IMR-90 (cell line): ENCODE measurements around the gene FBXO5. TPM values are rescaled to one million over a fixed set of nuclear protein-coding genes. Genes with fewer than 3 reads are reported as not detected.

Experiments
- ATAC-seq: fragments of 200-7000 bp; cut with Tn5 transposase; 2 replicates; pipeline ENCODE4 v1.9.1; 2020; ENCODE audit warnings: low read depth, mild to moderate bottlenecking, moderate library complexity
- BruUV-seq: library from RNA; stranded (reverse); fragments of 400-500 nt; replicated peaks from 2 replicates; lab custom pipeline; 2021; lab: Mats Ljungman, UMichigan
- CTCF ChIA-PET: fragments of 300-600 bp; formaldehyde crosslinking; extraction: SDS; loops from one replicate; lab custom pipeline; 2021; ENCODE audit warnings: antibody characterized with exemption; lab: Yijun Ruan, JAX
- POLR2A ChIA-PET: fragments of 300-600 bp; sonication (Branson Sonifier 250); formaldehyde crosslinking; loops from one replicate; lab custom pipeline; 2022; ENCODE audit warnings: antibody characterized with exemption; ENCODE audit not compliant: unreplicated experiment; lab: Charles Lee
- DNase-seq: peaks from one replicate; pipeline ENCODE4 v3.0.0; 2013
- H2AFZ ChIP-seq: replicated peaks from 2 replicates; pipeline ENCODE3; 2013; ENCODE audit warnings: low read length, mild to moderate bottlenecking; ENCODE audit not compliant: poor library complexity
- H2AK5ac ChIP-seq: 2 replicates; pipeline ENCODE4 v1.6.1; 2013; ENCODE audit warnings: low read depth, low read length, inconsistent platforms
- H2AK9ac ChIP-seq: replicated peaks from 2 replicates; pipeline ENCODE3; 2013; ENCODE audit warnings: mild to moderate bottlenecking, low read depth, low read length, moderate library complexity; ENCODE audit not compliant: poor library complexity
- H2BK120ac ChIP-seq: 2 replicates; pipeline ENCODE4 v1.6.1; 2013; ENCODE audit warnings: low read depth, low read length, inconsistent platforms
- H2BK15ac ChIP-seq: 3 replicates; pipeline ENCODE4 v1.6.1; 2013; ENCODE audit warnings: low read depth, low read length, inconsistent platforms
- H2BK20ac ChIP-seq: 2 replicates; pipeline ENCODE4 v1.6.1; 2013; ENCODE audit warnings: low read depth, mild to moderate bottlenecking, inconsistent platforms, low read length, moderate library complexity
- H2BK5ac ChIP-seq: 2 replicates; pipeline ENCODE4 v1.6.1; 2013; ENCODE audit warnings: mild to moderate bottlenecking, low read depth, low read length, inconsistent platforms; ENCODE audit not compliant: poor library complexity, severe bottlenecking
- H3K14ac ChIP-seq: replicated peaks from 2 replicates; pipeline ENCODE4 v1.6.1; 2013; ENCODE audit warnings: low read depth, low read length, inconsistent platforms
- H3K18ac ChIP-seq: 2 replicates; pipeline ENCODE4 v1.6.1; 2013; ENCODE audit warnings: low read depth, low read length, control low read depth
- H3K23ac ChIP-seq: 2 replicates; pipeline ENCODE4 v1.6.1; 2013; ENCODE audit warnings: low read depth, low read length, inconsistent platforms
- H3K27ac ChIP-seq: 2 replicates; pipeline ENCODE4 v1.5.1; 2013; ENCODE audit warnings: mild to moderate bottlenecking, control low read depth, low read length; ENCODE audit not compliant: insufficient read depth
- H3K27me3 ChIP-seq: 2 replicates; pipeline ENCODE4 v1.6.1; 2013; ENCODE audit warnings: low read length; ENCODE audit not compliant: control insufficient read depth, insufficient read depth
- H3K36me3 ChIP-seq: 2 replicates; pipeline ENCODE4 v1.6.1; 2013; ENCODE audit warnings: low read length, mixed read lengths; ENCODE audit not compliant: control insufficient read depth, insufficient read depth
- H3K4ac ChIP-seq: 2 replicates; pipeline ENCODE4 v1.6.1; 2013; ENCODE audit warnings: low read depth, low read length, inconsistent platforms
- H3K4me1 ChIP-seq: 2 replicates; pipeline ENCODE4 v1.6.1; 2013; ENCODE audit warnings: low read length, mixed read lengths; ENCODE audit not compliant: control insufficient read depth, insufficient read depth
- H3K4me2 ChIP-seq: 2 replicates; pipeline ENCODE4 v1.6.1; 2013; ENCODE audit warnings: low read depth, mild to moderate bottlenecking, control low read depth, low read length, moderate library complexity
- H3K4me3 ChIP-seq: 2 replicates; pipeline ENCODE4 v1.5.1; 2013; ENCODE audit warnings: low read depth, mild to moderate bottlenecking, control low read depth, low read length, moderate library complexity; ENCODE audit not compliant: insufficient read depth
- H3K56ac ChIP-seq: 2 replicates; pipeline ENCODE4 v1.6.1; 2013; ENCODE audit warnings: low read length, inconsistent platforms; ENCODE audit not compliant: insufficient read depth; ENCODE audit errors: extremely low read depth
- H3K79me1 ChIP-seq, 2 experiments: 2 replicates each; pipeline ENCODE4 v1.6.1; 2013; ENCODE audit warnings: low read length in 2 of 2, inconsistent platforms in 1 of 2, low read depth in 1 of 2
- H3K9ac ChIP-seq: 2 replicates; pipeline ENCODE4 v1.6.1; 2013; ENCODE audit warnings: low read depth, low read length, control low read depth
- H3K9me1 ChIP-seq: 2 replicates; pipeline ENCODE4 v1.6.1; 2013; ENCODE audit warnings: low read length, inconsistent platforms; ENCODE audit not compliant: insufficient read depth
- H3K9me3 ChIP-seq: 2 replicates; pipeline ENCODE4 v1.6.1; 2013; ENCODE audit warnings: low read length; ENCODE audit not compliant: control insufficient read depth, insufficient read depth
- H4K20me1 ChIP-seq: 2 replicates; pipeline ENCODE4 v1.6.1; 2013; ENCODE audit warnings: low read length, inconsistent platforms; ENCODE audit not compliant: insufficient read depth
- H4K5ac ChIP-seq: 2 replicates; pipeline ENCODE4 v1.6.1; 2013; ENCODE audit warnings: mild to moderate bottlenecking, low read depth, low read length, control low read depth
- H4K8ac ChIP-seq, 2 experiments: 2 replicates each; pipeline ENCODE4 v1.6.1; 2013; ENCODE audit warnings: low read depth in 2 of 2, low read length in 2 of 2, control low read depth in 1 of 2, inconsistent platforms in 1 of 2
- H4K91ac ChIP-seq: 2 replicates; pipeline ENCODE4 v1.6.1; 2013; ENCODE audit warnings: low read depth, low read length, inconsistent platforms; ENCODE audit not compliant: insufficient read depth
- BHLHE40 ChIP-seq: fragments of 150-350 bp; IDR thresholded peaks from 2 replicates; pipeline ENCODE4 v1.6.1; 2016; ENCODE audit warnings: mild to moderate bottlenecking, low read depth, low read length
- CEBPB ChIP-seq: IDR thresholded peaks from 2 replicates; pipeline ENCODE4 v1.6.1; 2012; ENCODE audit warnings: low read depth, low read length, improper control_type of control experiment
- CHD1 ChIP-seq: IDR thresholded peaks from 2 replicates; pipeline ENCODE4 v1.6.1; 2012; ENCODE audit warnings: low read depth, low read length, improper control_type of control experiment
- CTCF ChIP-seq: conservative IDR thresholded peaks from 2 replicates; pipeline ENCODE4 v1.5.1; 2012; ENCODE audit warnings: mild to moderate bottlenecking, low read depth, low read length, improper control_type of control experiment
- ELK1 ChIP-seq: fragments of 150-350 bp; IDR thresholded peaks from 2 replicates; pipeline ENCODE4 v1.6.1; 2016; ENCODE audit warnings: low read depth, mild to moderate bottlenecking, low read length, moderate library complexity, borderline replicate concordance
- FOS ChIP-seq: fragments of 150-350 bp; IDR thresholded peaks from 2 replicates; pipeline ENCODE4 v1.6.1; 2016; ENCODE audit warnings: low read depth, low read length
- MAFK ChIP-seq: IDR thresholded peaks from 2 replicates; pipeline ENCODE4 v1.6.1; 2012; ENCODE audit warnings: low read depth, low read length, improper control_type of control experiment
- MAZ ChIP-seq: IDR thresholded peaks from 2 replicates; pipeline ENCODE4 v1.6.1; 2012; ENCODE audit warnings: low read depth, mild to moderate bottlenecking, low read length, improper control_type of control experiment, moderate library complexity, borderline replicate concordance
- MXI1 ChIP-seq: IDR thresholded peaks from 2 replicates; pipeline ENCODE4 v1.6.1; 2012; ENCODE audit warnings: low read depth, mild to moderate bottlenecking, low read length, moderate library complexity, borderline replicate concordance
- NFE2L2 ChIP-seq: fragments of 150-350 bp; IDR thresholded peaks from 2 replicates; pipeline ENCODE4 v1.6.1; 2016; ENCODE audit warnings: low read depth, mild to moderate bottlenecking, low read length
- POLR2A ChIP-seq: IDR thresholded peaks from 2 replicates; pipeline ENCODE4 v1.6.1; 2012; ENCODE audit warnings: mild to moderate bottlenecking, low read depth, low read length
- RAD21 ChIP-seq: IDR thresholded peaks from 2 replicates; pipeline ENCODE4 v1.6.1; 2012; ENCODE audit warnings: low read length, improper control_type of control experiment
- RCOR1 ChIP-seq: IDR thresholded peaks from 2 replicates; pipeline ENCODE4 v1.6.1; 2012; ENCODE audit warnings: mild to moderate bottlenecking, low read length, improper control_type of control experiment; ENCODE audit not compliant: insufficient replicate concordance
- RFX5 ChIP-seq: IDR thresholded peaks from 2 replicates; pipeline ENCODE4 v1.8.0; 2012; ENCODE audit warnings: low read depth, mild to moderate bottlenecking, low read length, moderate library complexity
- SMC3 ChIP-seq: fragments of 150-350 bp; IDR thresholded peaks from 2 replicates; pipeline ENCODE4 v1.6.1; 2016; ENCODE audit warnings: low read depth, mild to moderate bottlenecking, antibody characterized with exemption, low read length, moderate library complexity
- USF2 ChIP-seq: fragments of 150-350 bp; IDR thresholded peaks from 2 replicates; pipeline ENCODE4 v1.6.1; 2017; ENCODE audit warnings: mild to moderate bottlenecking, antibody characterized with exemption, low read length, low read depth
- WGBS, 2 experiments: methylation state at CpG; one replicate each; pipeline versions ENCODE4 v1.1.5 to v1.1.7; 2013; ENCODE audit warnings: missing lambda C conversion rate in 2 of 2; ENCODE audit not compliant: insufficient read length in 1 of 2; ENCODE audit errors: extremely low coverage in 2 of 2; 5-methylcytosine and 5-hydroxymethylcytosine counted together
- dilution Hi-C: fragments of 300-500 bp; cut with HindIII; formaldehyde crosslinking; loops from one replicate; pipeline ENCODE4 v1.14.3; 2018; ENCODE audit warnings: low sequenced_read_pairs; ENCODE audit not compliant: unreplicated experiment
- in situ Hi-C: fragments of 300-500 bp; cut with MboI; formaldehyde crosslinking; loops from 3 replicates; pipeline ENCODE4 v1.14.3; 2019; ENCODE audit warnings: low sequenced_read_pairs, inconsistent platforms, mixed read lengths
- intact Hi-C: fragments of 100-400 bp; cut with micrococcal nuclease; formaldehyde crosslinking; loops from 2 replicates; pipeline ENCODE4 v1.10.0; 2022
- polyA plus RNA-seq, 3 experiments: library from polyadenylated mRNA; depleted of rRNA; stranded (reverse); fragments of >200 nt; gene quantifications; 2 replicates each; pipeline ENCODE4 v1.2.3, GENCODE V29; 2012; ENCODE audit warnings: low replicate concordance in 1 of 3
- total RNA-seq: library from RNA; depleted of rRNA; stranded (reverse); fragments of >200 nt; gene quantifications from 2 replicates; pipeline ENCODE4 v1.2.3, GENCODE V29; 2012

FBXO5 gene
- total and polyA plus RNA-seq, 2 of the 4 experiments (the other 2 are of a cell fraction): 11.8 to 16.7 TPM

GRCh38 chr6:152932865-152933264 is 50.0 kb downstream of the FBXO5 start:
- H3K9me3 ChIP-seq: no peaks in the 10 kb centered on the region
- DNase-seq (no peak), ATAC-seq (no peak)
- intact Hi-C loops: no loop called here
- ChIA-PET CTCF (interaction anchor here (0.7 kb wide), 1 partner anchor 15 kb away, joined by 3 read pairs; no protein-coding TSS in a partner anchor), POLR2A (no interaction called here)
- no peak overlapping the region for H2BK5ac ChIP-seq
- no peaks in the 10 kb centered on the region for H3K4me1 ChIP-seq
- WGBS, 2 experiments: no CpG with 5 or more reads among the region's 3 CpGs
- no peak overlapping the region for H3K14ac ChIP-seq
- peaks cover 2% of the 10 kb centered on the region; the same call in 1 of the 2 replicates for H3K27me3 ChIP-seq
- dilution Hi-C loops: no loop called here
- H3K4me3 ChIP-seq: no peak overlapping the region
- H2BK120ac ChIP-seq: no peak overlapping the region
- no peak overlapping the region for H2BK20ac ChIP-seq
- no peak overlapping the region for H3K9ac ChIP-seq
- no peak overlapping the region for H4K5ac ChIP-seq
- no peak overlapping the region for H3K18ac ChIP-seq
- no peak overlapping the region for H3K4ac ChIP-seq
- no peak overlapping the region for H4K91ac ChIP-seq
- no peaks in the 10 kb centered on the region for H4K20me1 ChIP-seq
- H3K56ac ChIP-seq: no peak overlapping the region
- no peak overlapping the region for H3K27ac ChIP-seq
- H2BK15ac ChIP-seq: no peak overlapping the region
- no TSS peak for BruUV-seq
- no peaks in the 10 kb centered on the region for H3K9me1 ChIP-seq
- H2AK9ac ChIP-seq: no peak overlapping the region
- TF ChIP-seq CHD1 (no peak), ELK1 (no peak), FOS (no peak), RFX5 (no peak), MAFK (no peak), MXI1 (no peak), NFE2L2 (no peak), POLR2A (no peak), USF2 (no peak), CTCF (no peak), RCOR1 (no peak), BHLHE40 (no peak), SMC3 (no peak), RAD21 (no peak), CEBPB (no peak), MAZ (no peak)
- no peak overlapping the region for H3K23ac ChIP-seq
- no peak overlapping the region for H4K8ac ChIP-seq
- no peak overlapping the region for H2AFZ ChIP-seq
- in situ Hi-C loops: no loop called here
- H3K36me3 ChIP-seq: no peaks in the 10 kb centered on the region
- no peak overlapping the region for H3K4me2 ChIP-seq
- no peaks in the 10 kb centered on the region for H3K79me1 ChIP-seq
- H2AK5ac ChIP-seq: no peak overlapping the region
